ENCODE data around the gene FOXQ1.

FOXQ1 gene

GRCh38 chr6:1285956-1286355 lies 25.9 kb upstream of the FOXQ1 start:
- TF ChIP-seq CTCF (IDR thresholded peaks at IDR 0.05; ENCODE audit: low read depth, low read length), result no peak
- Histone ChIP-seq H3K9me3 (ENCODE audit: severe bottlenecking) (no peaks in the 10 kb centered on the region), H3K27me3 (ENCODE audit: insufficient read depth, low read depth, severe bottlenecking) (no peaks in the 10 kb centered on the region), H3K4me3 (ENCODE audit: low read depth, low read length) (no peak overlapping the region), H3K27ac (no peak overlapping the region), H3K36me3 (no peaks in the 10 kb centered on the region)
- DNase-seq, result no peak

GRCh38 chr6:1287103-1287591 lies 24.8 kb upstream of the FOXQ1 start:
- TF ChIP-seq CTCF (IDR thresholded peaks at IDR 0.05; ENCODE audit: low read depth, low read length), result no peak
- no peak overlapping the region for H3K27ac ChIP-seq

GRCh38 chr6:1290086-1290485 lies 21.8 kb upstream of the FOXQ1 start:
- no peaks in the 10 kb centered on the region for H3K9me3 ChIP-seq (ENCODE audit: severe bottlenecking)
- TF ChIP-seq CTCF (IDR thresholded peaks at IDR 0.05; ENCODE audit: low read depth, low read length), result no peak
- H3K27me3 ChIP-seq (ENCODE audit: insufficient read depth, low read depth, severe bottlenecking), result no peaks in the 10 kb centered on the region
- no peak overlapping the region for H3K4me3 ChIP-seq (ENCODE audit: low read depth, low read length)
- H3K27ac ChIP-seq, result no peak overlapping the region
- no peak for DNase-seq
- H3K36me3 ChIP-seq, result no peaks in the 10 kb centered on the region

More at GRCh38 chr6:1287103-1287591, 24.8 kb upstream of the FOXQ1 start:
- Histone ChIP-seq H3K9me3 (ENCODE audit: severe bottlenecking) (no peaks in the 10 kb centered on the region), H3K36me3 (no peaks in the 10 kb centered on the region), H3K27me3 (ENCODE audit: insufficient read depth, low read depth, severe bottlenecking) (no peaks in the 10 kb centered on the region), H3K4me3 (ENCODE audit: low read depth, low read length) (no peak overlapping the region)
- DNase-seq, result no peak

GRCh38 chr6:1290805-1291204 lies 21.1 kb upstream of the FOXQ1 start:
- TF ChIP-seq CTCF (IDR thresholded peaks at IDR 0.05; ENCODE audit: low read depth, low read length), result no peak
- no peak overlapping the region for H3K27ac ChIP-seq
- no peaks in the 10 kb centered on the region for H3K9me3 ChIP-seq (ENCODE audit: severe bottlenecking)
- H3K36me3 ChIP-seq, result no peaks in the 10 kb centered on the region
- H3K4me3 ChIP-seq (ENCODE audit: low read depth, low read length), result no peak overlapping the region
- no peaks in the 10 kb centered on the region for H3K27me3 ChIP-seq (ENCODE audit: insufficient read depth, low read depth, severe bottlenecking)
- no peak for DNase-seq

GRCh38 chr6:1291381-1291780 lies 20.5 kb upstream of the FOXQ1 start:
- Histone ChIP-seq H3K36me3 (no peaks in the 10 kb centered on the region), H3K27ac (no peak overlapping the region), H3K27me3 (ENCODE audit: insufficient read depth, low read depth, severe bottlenecking) (no peaks in the 10 kb centered on the region), H3K4me3 (ENCODE audit: low read depth, low read length) (no peak overlapping the region), H3K9me3 (ENCODE audit: severe bottlenecking) (no peaks in the 10 kb centered on the region)
- DNase-seq, result no peak
- TF ChIP-seq CTCF (IDR thresholded peaks at IDR 0.05; ENCODE audit: low read depth, low read length), result no peak

GRCh38 chr6:1295420-1295819 lies 16.5 kb upstream of the FOXQ1 start:
- Histone ChIP-seq H3K27ac (no peak overlapping the region), H3K9me3 (ENCODE audit: severe bottlenecking) (no peaks in the 10 kb centered on the region), H3K36me3 (no peaks in the 10 kb centered on the region), H3K4me3 (ENCODE audit: low read depth, low read length) (no peak overlapping the region), H3K27me3 (ENCODE audit: insufficient read depth, low read depth, severe bottlenecking) (no peaks in the 10 kb centered on the region)
- TF ChIP-seq CTCF (IDR thresholded peaks at IDR 0.05; ENCODE audit: low read depth, low read length), result no peak
- no peak for DNase-seq

Measured in WERI-Rb-1 (cell line).